ENCODE data around the gene CAT.

CAT gene

GRCh38 chr11:34502949-34503348, 64.2 kb downstream of the CAT start:
- H3K9ac ChIP-seq (ENCODE audit: low read length in 5 of 5) = no peak overlapping the region
- no peaks in the 10 kb centered on the region for H3K9me3 ChIP-seq (ENCODE audit: control insufficient read depth in 5 of 5, low read length in 5 of 5)
- H3K4me1 ChIP-seq (ENCODE audit: control insufficient read depth in 5 of 5, insufficient read depth in 5 of 5, low read length in 5 of 5) = peaks cover 2 to 31% (median 11%) of the 10 kb centered on the region in 5 donors
- no peaks in the 10 kb centered on the region for H3K36me3 ChIP-seq (ENCODE audit: control insufficient read depth in 5 of 5, insufficient read depth in 5 of 5, low read length in 5 of 5)
- H3K27me3 ChIP-seq (ENCODE audit: control insufficient read depth in 5 of 5, insufficient read depth in 4 of 5, low read length in 5 of 5) = no peaks in the 10 kb centered on the region
- H3K4me3 ChIP-seq (ENCODE audit: low read depth in 1 of 5, low read length in 5 of 5) = no peak overlapping the region
- no peak overlapping the region for H3K27ac ChIP-seq (ENCODE audit: low read depth, low read length)

- H3K4me3 ChIP-seq (ENCODE audit: low read depth in 1 of 5, low read length in 5 of 5) = no peak overlapping the region
- no peaks in the 10 kb centered on the region for H3K36me3 ChIP-seq (ENCODE audit: control insufficient read depth in 5 of 5, insufficient read depth in 5 of 5, low read length in 5 of 5)
- H3K27ac ChIP-seq (ENCODE audit: low read depth, low read length) = no peak overlapping the region
- H3K27me3 ChIP-seq (ENCODE audit: control insufficient read depth in 5 of 5, insufficient read depth in 4 of 5, low read length in 5 of 5) = no peaks in the 10 kb centered on the region
- H3K4me1 ChIP-seq (ENCODE audit: control insufficient read depth in 5 of 5, insufficient read depth in 5 of 5, low read length in 5 of 5) = peaks cover 2 to 18% (median 11%) of the 10 kb centered on the region in 5 donors
- H3K9ac ChIP-seq (ENCODE audit: low read length in 5 of 5) = no peak overlapping the region
- H3K9me3 ChIP-seq (ENCODE audit: control insufficient read depth in 5 of 5, low read length in 5 of 5) = no peaks in the 10 kb centered on the region
These were observed 67.1 kb downstream of the CAT start for GRCh38 chr11:34505874-34506273.

- Histone ChIP-seq H3K27me3 (ENCODE audit: control insufficient read depth in 5 of 5, insufficient read depth in 4 of 5, low read length in 5 of 5) (no peaks in the 10 kb centered on the region), H3K36me3 (ENCODE audit: control insufficient read depth in 5 of 5, insufficient read depth in 5 of 5, low read length in 5 of 5) (no peaks in the 10 kb centered on the region), H3K4me1 (ENCODE audit: control insufficient read depth in 5 of 5, insufficient read depth in 5 of 5, low read length in 5 of 5) (peaks cover 0 to 6% (median 2%) of the 10 kb centered on the region in 5 donors), H3K9me3 (ENCODE audit: control insufficient read depth in 5 of 5, low read length in 5 of 5) (no peaks in the 10 kb centered on the region), H3K27ac (ENCODE audit: low read depth, low read length) (no peak overlapping the region), H3K9ac (ENCODE audit: low read length in 5 of 5) (no peak overlapping the region), H3K4me3 (ENCODE audit: low read depth in 1 of 5, low read length in 5 of 5) (no peak overlapping the region)
These were observed 68.4 kb downstream of the CAT start for GRCh38 chr11:34507156-34507555.

GRCh38 chr11:34507610-34508009, 68.9 kb downstream of the CAT start:
- no peaks in the 10 kb centered on the region for H3K36me3 ChIP-seq (ENCODE audit: control insufficient read depth in 5 of 5, insufficient read depth in 5 of 5, low read length in 5 of 5)
- no peaks in the 10 kb centered on the region for H3K9me3 ChIP-seq (ENCODE audit: control insufficient read depth in 5 of 5, low read length in 5 of 5)
- no peak overlapping the region for H3K27ac ChIP-seq (ENCODE audit: low read depth, low read length)
- H3K9ac ChIP-seq (ENCODE audit: low read length in 5 of 5) = no peak overlapping the region
- no peaks in the 10 kb centered on the region for H3K27me3 ChIP-seq (ENCODE audit: control insufficient read depth in 5 of 5, insufficient read depth in 4 of 5, low read length in 5 of 5)
- peaks cover 0 to 2% (median 0%) of the 10 kb centered on the region in 5 donors for H3K4me1 ChIP-seq (ENCODE audit: control insufficient read depth in 5 of 5, insufficient read depth in 5 of 5, low read length in 5 of 5)
- no peak overlapping the region for H3K4me3 ChIP-seq (ENCODE audit: low read depth in 1 of 5, low read length in 5 of 5)

- H3K9ac ChIP-seq (ENCODE audit: low read length in 5 of 5) = no peak overlapping the region
- no peak overlapping the region for H3K27ac ChIP-seq (ENCODE audit: low read depth, low read length)
- peaks cover 0 to 3% (median 0%) of the 10 kb centered on the region in 5 donors for H3K4me1 ChIP-seq (ENCODE audit: control insufficient read depth in 5 of 5, insufficient read depth in 5 of 5, low read length in 5 of 5)
These were observed 69.8 kb downstream of the CAT start for GRCh38 chr11:34508524-34508923.

GRCh38 chr11:34509336-34509876, 70.7 kb downstream of the CAT start:
- Histone ChIP-seq H3K9ac (ENCODE audit: low read length in 5 of 5) (no peak overlapping the region), H3K4me3 (ENCODE audit: low read depth in 1 of 5, low read length in 5 of 5) (no peak overlapping the region), H3K27ac (ENCODE audit: low read depth, low read length) (no peak overlapping the region), H3K9me3 (ENCODE audit: control insufficient read depth in 5 of 5, low read length in 5 of 5) (no peaks in the 10 kb centered on the region), H3K36me3 (ENCODE audit: control insufficient read depth in 5 of 5, insufficient read depth in 5 of 5, low read length in 5 of 5) (no peaks in the 10 kb centered on the region), H3K4me1 (ENCODE audit: control insufficient read depth in 5 of 5, insufficient read depth in 5 of 5, low read length in 5 of 5) (peaks cover 0 to 9% (median 0%) of the 10 kb centered on the region in 5 donors), H3K27me3 (ENCODE audit: control insufficient read depth in 5 of 5, insufficient read depth in 4 of 5, low read length in 5 of 5) (no peaks in the 10 kb centered on the region)

More at GRCh38 chr11:34508524-34508923, 69.8 kb downstream of the CAT start:
- no peaks in the 10 kb centered on the region for H3K27me3 ChIP-seq (ENCODE audit: control insufficient read depth in 5 of 5, insufficient read depth in 4 of 5, low read length in 5 of 5)
- no peaks in the 10 kb centered on the region for H3K9me3 ChIP-seq (ENCODE audit: control insufficient read depth in 5 of 5, low read length in 5 of 5)
- no peak overlapping the region for H3K4me3 ChIP-seq (ENCODE audit: low read depth in 1 of 5, low read length in 5 of 5)
- no peaks in the 10 kb centered on the region for H3K36me3 ChIP-seq (ENCODE audit: control insufficient read depth in 5 of 5, insufficient read depth in 5 of 5, low read length in 5 of 5)

- peaks cover 0 to 9% (median 0%) of the 10 kb centered on the region in 5 donors for H3K4me1 ChIP-seq (ENCODE audit: control insufficient read depth in 5 of 5, insufficient read depth in 5 of 5, low read length in 5 of 5)
- no peaks in the 10 kb centered on the region for H3K27me3 ChIP-seq (ENCODE audit: control insufficient read depth in 5 of 5, insufficient read depth in 4 of 5, low read length in 5 of 5)
- H3K27ac ChIP-seq (ENCODE audit: low read depth, low read length) = no peak overlapping the region
- no peak overlapping the region for H3K4me3 ChIP-seq (ENCODE audit: low read depth in 1 of 5, low read length in 5 of 5)
- H3K36me3 ChIP-seq (ENCODE audit: control insufficient read depth in 5 of 5, insufficient read depth in 5 of 5, low read length in 5 of 5) = no peaks in the 10 kb centered on the region
- H3K9me3 ChIP-seq (ENCODE audit: control insufficient read depth in 5 of 5, low read length in 5 of 5) = no peaks in the 10 kb centered on the region
- H3K9ac ChIP-seq (ENCODE audit: low read length in 5 of 5) = no peak overlapping the region
These were observed 71.5 kb downstream of the CAT start for GRCh38 chr11:34510218-34510617.

GRCh38 chr11:34510673-34511072, 71.9 kb downstream of the CAT start:
- Histone ChIP-seq H3K27me3 (ENCODE audit: control insufficient read depth in 5 of 5, insufficient read depth in 4 of 5, low read length in 5 of 5) (no peaks in the 10 kb centered on the region), H3K4me1 (ENCODE audit: control insufficient read depth in 5 of 5, insufficient read depth in 5 of 5, low read length in 5 of 5) (peaks cover 0 to 9% (median 0%) of the 10 kb centered on the region in 5 donors), H3K9me3 (ENCODE audit: control insufficient read depth in 5 of 5, low read length in 5 of 5) (no peaks in the 10 kb centered on the region), H3K27ac (ENCODE audit: low read depth, low read length) (no peak overlapping the region), H3K4me3 (ENCODE audit: low read depth in 1 of 5, low read length in 5 of 5) (no peak overlapping the region), H3K36me3 (ENCODE audit: control insufficient read depth in 5 of 5, insufficient read depth in 5 of 5, low read length in 5 of 5) (no peaks in the 10 kb centered on the region), H3K9ac (ENCODE audit: low read length in 5 of 5) (no peak overlapping the region)

GRCh38 chr11:34512840-34513681, 74.3 kb downstream of the CAT start:
- Histone ChIP-seq H3K4me1 (ENCODE audit: control insufficient read depth in 5 of 5, insufficient read depth in 5 of 5, low read length in 5 of 5) (peaks cover 0 to 9% (median 0%) of the 10 kb centered on the region in 5 donors), H3K27ac (ENCODE audit: low read depth, low read length) (no peak overlapping the region), H3K9me3 (ENCODE audit: control insufficient read depth in 5 of 5, low read length in 5 of 5) (no peaks in the 10 kb centered on the region), H3K9ac (ENCODE audit: low read length in 5 of 5) (no peak overlapping the region), H3K36me3 (ENCODE audit: control insufficient read depth in 5 of 5, insufficient read depth in 5 of 5, low read length in 5 of 5) (no peaks in the 10 kb centered on the region), H3K4me3 (ENCODE audit: low read depth in 1 of 5, low read length in 5 of 5) (no peak overlapping the region), H3K27me3 (ENCODE audit: control insufficient read depth in 5 of 5, insufficient read depth in 4 of 5, low read length in 5 of 5) (no peaks in the 10 kb centered on the region)

- no peak within 1 kb of the TSS for H3K4me3 ChIP-seq (ENCODE audit: low read depth in 1 of 5, low read length in 5 of 5)
These were observed 75.1 kb downstream of the CAT start, which contains the start of gene ELF5 for GRCh38 chr11:34513682-34514449. Gene ELF5, minus strand, starts transcription at chr11:34513794. Its CDS starts 8,045 bp downstream, at chr11:34505749.

More at GRCh38 chr11:34513682-34514449, 75.1 kb downstream of the CAT start, which contains the start of gene ELF5:
- Histone ChIP-seq H3K9me3 (ENCODE audit: control insufficient read depth in 5 of 5, low read length in 5 of 5) (no peaks in the 10 kb centered on the region), H3K9ac (ENCODE audit: low read length in 5 of 5) (no peak within 1 kb of the TSS), H3K27ac (ENCODE audit: low read depth, low read length) (no peak within 1 kb of the TSS), H3K4me1 (ENCODE audit: control insufficient read depth in 5 of 5, insufficient read depth in 5 of 5, low read length in 5 of 5) (peaks cover 0 to 9% (median 0%) of the 10 kb centered on the region in 5 donors), H3K36me3 (ENCODE audit: control insufficient read depth in 5 of 5, insufficient read depth in 5 of 5, low read length in 5 of 5) (no peaks in the 10 kb centered on the region), H3K27me3 (ENCODE audit: control insufficient read depth in 5 of 5, insufficient read depth in 4 of 5, low read length in 5 of 5) (no peaks in the 10 kb centered on the region)

All from subcutaneous abdominal adipose tissue (tissue), 5 donors.